Smooth muscle cell (in vitro differentiated cells): ENCODE measurements around the gene KRT77. TPM values are rescaled to one million over a fixed set of nuclear protein-coding genes. Genes with fewer than 3 reads are reported as not detected.

ENCODE experiments used
- DNase-seq: peaks from one replicate; lab custom pipeline; 2025; ENCODE audit not compliant: unreplicated experiment; lab: John Stamatoyannopoulos, UW
- H2AFZ ChIP-seq: fragments of 200-600 bp; sonication (generic); 2 replicates; pipeline ENCODE4 v1.6.0; 2016; ENCODE audit warnings: antibody characterized with exemption, low read depth, mild to moderate bottlenecking
- H3F3A ChIP-seq: fragments of 200-600 bp; sonication (generic); 2 replicates; pipeline ENCODE4 v1.6.0; 2017; ENCODE audit warnings: antibody characterized with exemption, low read depth
- H3K27ac ChIP-seq: fragments of 200-600 bp; sonication (generic); 2 replicates; pipeline ENCODE4 v1.5.1; 2016; ENCODE audit warnings: low read depth, mild to moderate bottlenecking
- H3K27me3 ChIP-seq: fragments of 200-600 bp; sonication (generic); 2 replicates; pipeline ENCODE4 v1.6.1; 2016; ENCODE audit warnings: low read depth, mild to moderate bottlenecking
- H3K36me3 ChIP-seq: fragments of 200-600 bp; sonication (generic); 2 replicates; pipeline ENCODE4 v1.5.1; 2016; ENCODE audit warnings: low read depth
- H3K4me1 ChIP-seq: fragments of 200-600 bp; sonication (generic); 2 replicates; pipeline ENCODE4 v1.5.1; 2016; ENCODE audit warnings: low read depth
- H3K4me2 ChIP-seq: fragments of 200-600 bp; sonication (generic); 2 replicates; pipeline ENCODE4 v1.6.0; 2016; ENCODE audit warnings: mild to moderate bottlenecking
- H3K4me3 ChIP-seq: fragments of 200-600 bp; sonication (generic); 2 replicates; pipeline ENCODE4 v1.5.1; 2016; ENCODE audit warnings: mild to moderate bottlenecking
- H3K79me2 ChIP-seq: fragments of 200-600 bp; sonication (generic); 2 replicates; pipeline ENCODE4 v1.6.0; 2016; ENCODE audit warnings: low read depth, mild to moderate bottlenecking
- H3K9ac ChIP-seq: fragments of 200-600 bp; sonication (generic); 2 replicates; pipeline ENCODE4 v1.6.0; 2016; ENCODE audit warnings: low read depth
- H3K9me3 ChIP-seq: fragments of 200-600 bp; sonication (generic); replicated peaks from 2 replicates; pipeline ENCODE4 v1.5.1; 2016; ENCODE audit warnings: low read depth
- H4K20me1 ChIP-seq: fragments of 200-600 bp; sonication (generic); 2 replicates; pipeline ENCODE4 v1.6.0; 2016; ENCODE audit warnings: low read depth
- CTCF ChIP-seq: fragments of 200-600 bp; sonication (generic); IDR thresholded peaks from 2 replicates; pipeline ENCODE4 v1.5.1; 2017; ENCODE audit warnings: borderline replicate concordance, mild to moderate bottlenecking, antibody characterized with exemption; ENCODE audit not compliant: insufficient read depth, poor library complexity, severe bottlenecking
- WGBS: methylation state at CpG from one replicate; pipeline ENCODE4 v1.1.7; 2016; ENCODE audit warnings: low lambda C conversion rate; 5-methylcytosine and 5-hydroxymethylcytosine counted together
- polyA plus RNA-seq: library from polyadenylated mRNA; unstranded; fragments of >200 nt; fragmentation: Nextera tagmentation; extraction: Ambion mirVana; gene quantifications from 2 replicates; pipeline ENCODE4 v1.2.1, GENCODE V29; 2016
- total RNA-seq: library from RNA; depleted of rRNA; stranded (reverse); fragments of >200 nt; gene quantifications from 2 replicates; pipeline ENCODE4 v1.2.3, GENCODE V29; 2014

KRT77 gene
- total and polyA plus RNA-seq, 2 experiments from 2014 or later = 3.8 TPM; not detected in 1

- H3K4me2 ChIP-seq = no peak overlapping the region
- no peaks in the 10 kb centered on the region for H3K36me3 ChIP-seq
Measured at GRCh38 chr12:52696588-52696987, 6.7 kb downstream of the KRT77 start.

GRCh38 chr12:52695039-52695438, 8.3 kb downstream of the KRT77 start:
- no peak overlapping the region for H3K9ac ChIP-seq
- H3K4me3 ChIP-seq = no peak overlapping the region
- H3K36me3 ChIP-seq = no peaks in the 10 kb centered on the region
- WGBS = 83% methylated on average over 3 of the region's 3 CpGs
- no peaks in the 10 kb centered on the region for H3F3A ChIP-seq
- peaks cover 80% of the 10 kb centered on the region for H3K27me3 ChIP-seq
- TF ChIP-seq CTCF = no peak
- H4K20me1 ChIP-seq = no peaks in the 10 kb centered on the region
- DNase-seq = no peak
- no peak overlapping the region for H2AFZ ChIP-seq
- H3K79me2 ChIP-seq = no peaks in the 10 kb centered on the region
- no peak overlapping the region for H3K4me2 ChIP-seq
- no peaks in the 10 kb centered on the region for H3K9me3 ChIP-seq
- no peaks in the 10 kb centered on the region for H3K4me1 ChIP-seq
- H3K27ac ChIP-seq = no peak overlapping the region

More at GRCh38 chr12:52696588-52696987, 6.7 kb downstream of the KRT77 start:
- no peak overlapping the region for H3K27ac ChIP-seq
- no peaks in the 10 kb centered on the region for H3F3A ChIP-seq
- peaks cover 64% of the 10 kb centered on the region for H3K27me3 ChIP-seq
- H3K9me3 ChIP-seq = no peaks in the 10 kb centered on the region
- no peak overlapping the region for H3K9ac ChIP-seq
- WGBS = 77% methylated on average over 3 of the region's 3 CpGs
- H4K20me1 ChIP-seq = no peaks in the 10 kb centered on the region
- DNase-seq = no peak
- H3K79me2 ChIP-seq = no peaks in the 10 kb centered on the region
- no peak overlapping the region for H3K4me3 ChIP-seq
- no peak for TF ChIP-seq CTCF
- H3K4me1 ChIP-seq = no peaks in the 10 kb centered on the region
- no peak overlapping the region for H2AFZ ChIP-seq

GRCh38 chr12:52694151-52694550, 9.2 kb downstream of the KRT77 start:
- H3K9ac ChIP-seq = no peak overlapping the region
- H2AFZ ChIP-seq = no peak overlapping the region
- H3K27ac ChIP-seq = no peak overlapping the region
- WGBS = 85% methylated on average over 6 of the region's 6 CpGs
- H3K9me3 ChIP-seq = no peaks in the 10 kb centered on the region
- no peak for TF ChIP-seq CTCF
- H3F3A ChIP-seq = no peaks in the 10 kb centered on the region
- no peaks in the 10 kb centered on the region for H3K79me2 ChIP-seq
- H3K27me3 ChIP-seq = peaks cover 85% of the 10 kb centered on the region
- no peak overlapping the region for H3K4me3 ChIP-seq
- H4K20me1 ChIP-seq = no peaks in the 10 kb centered on the region
- H3K4me2 ChIP-seq = no peak overlapping the region
- no peaks in the 10 kb centered on the region for H3K4me1 ChIP-seq
- H3K36me3 ChIP-seq = no peaks in the 10 kb centered on the region
- DNase-seq = no peak

- Histone ChIP-seq H3K9ac (no peak overlapping the region), H3F3A (no peaks in the 10 kb centered on the region), H2AFZ (no peak overlapping the region), H3K4me1 (no peaks in the 10 kb centered on the region), H3K4me2 (no peak overlapping the region), H4K20me1 (no peaks in the 10 kb centered on the region), H3K4me3 (no peak overlapping the region), H3K27me3 (peaks cover 89% of the 10 kb centered on the region), H3K27ac (no peak overlapping the region), H3K79me2 (no peaks in the 10 kb centered on the region), H3K9me3 (no peaks in the 10 kb centered on the region), H3K36me3 (no peaks in the 10 kb centered on the region)
- no peak for TF ChIP-seq CTCF
- DNase-seq = no peak
- 59% methylated on average over 5 of the region's 5 CpGs for WGBS
Measured at GRCh38 chr12:52693261-52693660, 10.1 kb downstream of the KRT77 start.
